Cardiac fibroblast (primary cell): ENCODE measurements around the gene PANK3.
A peak's percentile ranks its signal among the peaks of the same experiment; 100 is the strongest.
"Not testable (repeated sequence)": the region's sequence is repeated elsewhere in the genome, so short reads cannot be mapped to it uniquely, and the experiment has no call there.

Experiments used
- DNase-seq, 2 donors: peaks; one replicate each; pipeline versions ENCODE4 v3.0.0 to v3.0.0-alpha.2; 2010; ENCODE audit warnings: low read depth in 2 of 2
- H3K4me3 ChIP-seq, 2 donors: replicated peaks in 1 of 2; 1 replicate in 1 of 2; 2 replicates in 1 of 2; pipeline ENCODE4 v1.5.1; 2011; ENCODE audit warnings: low read depth in 2 of 2, low read length in 2 of 2, mild to moderate bottlenecking in 2 of 2, moderate library complexity in 1 of 2
- TF ChIP-seq, protein P1 (sequence below): IDR thresholded peaks from one replicate; pipeline ENCODE4 v1.5.1; 2011; ENCODE audit warnings: low read depth, mild to moderate bottlenecking, low read length, inconsistent platforms

Gene PANK3

GRCh38 chr5:168557389-168557788, 21.8 kb downstream of the PANK3 start:
- DNase-seq: no peak
- TF ChIP-seq, protein P1, sequence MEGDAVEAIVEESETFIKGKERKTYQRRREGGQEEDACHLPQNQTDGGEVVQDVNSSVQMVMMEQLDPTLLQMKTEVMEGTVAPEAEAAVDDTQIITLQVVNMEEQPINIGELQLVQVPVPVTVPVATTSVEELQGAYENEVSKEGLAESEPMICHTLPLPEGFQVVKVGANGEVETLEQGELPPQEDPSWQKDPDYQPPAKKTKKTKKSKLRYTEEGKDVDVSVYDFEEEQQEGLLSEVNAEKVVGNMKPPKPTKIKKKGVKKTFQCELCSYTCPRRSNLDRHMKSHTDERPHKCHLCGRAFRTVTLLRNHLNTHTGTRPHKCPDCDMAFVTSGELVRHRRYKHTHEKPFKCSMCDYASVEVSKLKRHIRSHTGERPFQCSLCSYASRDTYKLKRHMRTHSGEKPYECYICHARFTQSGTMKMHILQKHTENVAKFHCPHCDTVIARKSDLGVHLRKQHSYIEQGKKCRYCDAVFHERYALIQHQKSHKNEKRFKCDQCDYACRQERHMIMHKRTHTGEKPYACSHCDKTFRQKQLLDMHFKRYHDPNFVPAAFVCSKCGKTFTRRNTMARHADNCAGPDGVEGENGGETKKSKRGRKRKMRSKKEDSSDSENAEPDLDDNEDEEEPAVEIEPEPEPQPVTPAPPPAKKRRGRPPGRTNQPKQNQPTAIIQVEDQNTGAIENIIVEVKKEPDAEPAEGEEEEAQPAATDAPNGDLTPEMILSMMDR: no peak

GRCh38 chr5:168553377-168554130, 25.6 kb downstream of the PANK3 start:
- no peak for DNase-seq
- H3K4me3 ChIP-seq: no peak overlapping the region
- TF ChIP-seq, protein P1: no peak

More at GRCh38 chr5:168557389-168557788, 21.8 kb downstream of the PANK3 start:
- H3K4me3 ChIP-seq: no peak overlapping the region

DNA sequence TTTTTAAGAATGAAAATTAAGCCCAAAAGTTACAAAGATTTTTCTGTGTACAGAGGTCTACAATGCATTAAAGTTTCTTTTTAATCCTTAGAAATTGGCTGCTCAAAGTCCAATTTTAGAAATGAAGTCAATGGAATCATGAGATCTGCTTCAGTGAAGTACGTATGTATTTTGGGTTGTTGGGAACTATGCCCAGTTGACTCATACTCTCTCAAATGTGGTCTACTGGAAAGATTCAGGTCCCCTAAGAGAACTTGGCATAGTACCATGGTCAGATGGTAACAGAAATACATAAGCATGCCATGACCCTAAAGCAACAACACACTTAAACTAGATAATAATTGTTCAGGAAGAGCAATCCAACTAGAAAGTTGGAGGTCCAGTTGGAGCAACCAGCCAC, 27.0 kb downstream of the PANK3 start:
- peak; percentile 95 to 98 for DNase-seq

GRCh38 chr5:168550656-168551055, 28.5 kb downstream of the PANK3 start:
- H3K4me3 ChIP-seq: no peak overlapping the region
- TF ChIP-seq, protein P1: no peak
- peak in 1 of 2 donors; percentile 46 for DNase-seq

More for the DNA sequence above, 27.0 kb downstream of the PANK3 start:
- H3K4me3 ChIP-seq: no peak overlapping the region
- TF ChIP-seq, protein P1: no peak

GRCh38 chr5:168549554-168549953, 29.6 kb downstream of the PANK3 start:
- no peak overlapping the region for H3K4me3 ChIP-seq
- TF ChIP-seq, protein P1: no peak
- DNase-seq: no peak

DNA sequence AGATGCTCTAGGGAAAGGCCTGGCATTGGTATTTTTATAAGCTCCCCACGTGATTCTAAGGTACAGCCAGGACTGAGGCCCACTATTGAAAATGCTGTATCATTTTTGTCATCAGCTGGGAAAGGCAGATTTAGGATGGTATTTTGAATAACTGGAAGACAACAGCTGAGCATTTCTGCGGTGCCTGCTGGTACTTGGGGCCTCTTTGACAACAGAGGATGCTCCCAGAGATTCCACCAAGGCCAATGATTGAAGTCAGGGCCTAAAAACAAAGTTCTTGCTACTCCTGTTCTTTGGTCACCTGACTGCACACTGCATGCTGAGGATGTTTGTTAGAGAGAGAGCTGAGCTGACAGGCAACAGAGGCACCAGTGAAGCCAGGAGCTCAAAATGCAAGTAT, 42.0 kb downstream of the PANK3 start:
- H3K4me3 ChIP-seq: no peak overlapping the region
- TF ChIP-seq, protein P1: no peak
- DNase-seq: no peak

- DNase-seq, H3K4me3 ChIP-seq: not testable (repeated sequence)
These were observed 44.8 kb downstream of the PANK3 start for GRCh38 chr5:168534351-168534750.
